ENCODE measurements around the gene LRRC73.
"Not testable (repeated sequence)": the region's sequence is repeated elsewhere in the genome, so short reads cannot be mapped to it uniquely, and the experiment has no call there.

The LRRC73 gene

DNA sequence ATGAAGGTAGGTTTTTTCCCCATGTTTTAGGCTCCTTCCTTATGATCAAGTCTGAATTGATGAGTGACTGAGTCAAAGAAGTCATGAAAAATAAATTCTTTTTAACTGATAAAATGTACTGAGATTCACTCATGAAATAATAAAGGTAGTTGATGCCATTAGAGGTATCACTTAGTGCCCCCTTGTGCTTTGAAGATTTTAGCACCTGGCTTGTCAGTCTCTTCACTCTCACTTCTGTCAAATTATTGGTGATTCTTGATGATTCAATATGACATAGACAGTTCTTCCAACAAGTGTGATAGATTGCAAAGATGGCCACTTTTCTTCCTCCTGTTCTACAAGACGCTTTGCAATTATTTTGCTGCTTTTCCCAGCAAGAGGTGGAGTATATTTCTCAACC, 50.6 kb downstream of the LRRC73 start:
- no peak for DNase-seq

DNA sequence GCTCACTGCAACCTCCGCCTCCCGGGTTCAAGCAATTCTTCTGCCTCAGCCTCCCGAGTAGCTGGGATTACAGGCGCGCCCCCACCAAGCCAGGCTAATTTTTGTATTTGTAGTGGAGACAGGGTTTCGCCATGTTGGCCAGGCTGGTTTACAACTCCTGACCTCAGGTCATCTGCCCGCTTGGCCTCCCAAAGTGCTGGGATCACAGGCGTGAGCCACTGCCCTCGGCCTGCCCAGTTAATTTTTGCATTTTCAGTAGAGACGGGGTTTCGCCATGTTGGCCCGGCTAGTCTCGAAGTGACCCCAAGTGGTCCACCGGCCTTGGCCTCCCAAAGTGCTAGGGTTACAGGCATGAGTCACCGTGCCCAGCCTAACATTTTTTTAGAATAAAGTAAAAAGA, 52.0 kb downstream of the LRRC73 start:
- not testable (repeated sequence) for DNase-seq

DNA sequence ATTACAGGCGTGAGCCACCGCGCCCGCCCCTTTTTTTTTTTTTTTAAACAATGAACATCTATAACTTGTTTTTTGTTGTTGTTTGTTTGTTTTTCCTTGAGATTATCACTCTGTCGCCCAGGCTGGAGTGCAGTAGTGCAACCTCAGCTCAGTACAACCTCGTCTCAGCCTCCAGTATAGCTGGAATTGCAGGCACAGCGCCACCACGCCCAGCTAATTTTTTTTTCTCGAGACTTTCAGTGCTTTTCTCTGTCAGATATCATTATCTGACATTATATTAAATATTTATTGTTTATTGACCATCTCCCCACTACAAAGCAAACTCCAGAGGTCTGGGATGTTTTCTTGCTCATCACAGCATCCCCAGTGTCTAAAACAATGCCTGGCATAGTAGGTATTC, 52.5 kb downstream of the LRRC73 start:
- DNase-seq = no peak

Measured in 8988T (cell line).